OCI-LY1 (cell line): Measurements from ENCODE around the gene SLC5A5.

ENCODE experiments used
- CTCF ChIP-seq: fragments of 200-600 bp; sonication (generic), shearing (Covaris generic); IDR thresholded peaks from 2 replicates; pipeline ENCODE4 v1.5.1; 2017; ENCODE audit warnings: mild to moderate bottlenecking, antibody characterized with exemption, low read length, moderate library complexity, mixed read lengths
- EZH2 ChIP-seq: fragments of 200-600 bp; sonication (generic), shearing (Covaris generic); IDR thresholded peaks from 2 replicates; pipeline ENCODE4 v1.8.0; 2017; ENCODE audit warnings: borderline replicate concordance, mixed run types, mild to moderate bottlenecking, antibody characterized with exemption, low read length, moderate library complexity, mixed read lengths

GRCh38 chr19:17888260-17888659 is 16.5 kb downstream of the SLC5A5 start:
- TF ChIP-seq CTCF (no peak), EZH2 (no peak)
